HCT116 (cell line): Measurements from ENCODE around the gene MTIF3. TPM values are rescaled to one million over a fixed set of nuclear protein-coding genes. Genes with fewer than 3 reads are reported as not detected.

ENCODE experiments used
- ATAC-seq: fragments of 200-7000 bp; cut with Tn5 transposase; 2 replicates; pipeline ENCODE4 v1.9.1; 2020; ENCODE audit warnings: mild to moderate bottlenecking, moderate library complexity
- BruUV-seq: library from RNA; stranded (reverse); fragments of 400-500 nt; replicated peaks from 2 replicates; lab custom pipeline; 2021; lab: Mats Ljungman, UMichigan
- CTCF ChIA-PET: fragments of 300-600 bp; sonication (Branson Sonifier 250); formaldehyde crosslinking; loops from one replicate; lab custom pipeline; 2021; ENCODE audit warnings: antibody characterized with exemption; lab: Charles Lee
- POLR2A ChIA-PET: fragments of 300-600, 350-600 bp; sonication (Branson Sonifier 250); formaldehyde crosslinking; loops from one replicate; lab custom pipeline; 2021; ENCODE audit warnings: antibody characterized with exemption; lab: Charles Lee
- RAD21 ChIA-PET, 2 experiments: fragments of 300-600 bp; sonication (Branson Sonifier 250); formaldehyde crosslinking; loops; one replicate each; lab custom pipeline; 2023; ENCODE audit warnings: low total read pairs in 2 of 2; ENCODE audit not compliant: uncharacterized antibody in 2 of 2, unreplicated experiment in 2 of 2, low non-redundant PET in 1 of 2; lab: Charles Lee
- DNase-seq: peaks from one replicate; pipeline ENCODE4 v3.0.0-alpha.2; 2010; ENCODE audit warnings: low read depth, low spot score
- H2AFZ ChIP-seq: fragments of 200-600 bp; shearing (Covaris generic), sonication (generic); 2 replicates; pipeline ENCODE4 v1.6.1; 2017; ENCODE audit warnings: low read depth, mixed run types, mixed read lengths, antibody characterized with exemption, low read length; ENCODE audit not compliant: poor library complexity, severe bottlenecking
- H3K27ac ChIP-seq: 2 replicates; pipeline ENCODE4 v1.5.1; 2012; ENCODE audit warnings: low read depth, low read length
- H3K27me3 ChIP-seq: fragments of 200-600 bp; sonication (generic); 2 replicates; pipeline ENCODE4 v1.6.1; 2016; ENCODE audit warnings: mixed run types, low read length, mixed read lengths; ENCODE audit not compliant: insufficient read depth
- H3K36me3 ChIP-seq, 2 experiments: fragments of 200-500 bp in 1 of 2; fragments of 200-600 bp in 1 of 2; sonication (Bioruptor generic) in 1 of 2; sonication (generic) in 1 of 2; 2 replicates each; pipeline versions ENCODE4 v1.5.1 to v1.6.1; 2014 to 2016; ENCODE audit warnings: low read length in 2 of 2, inconsistent platforms in 1 of 2, mixed read lengths in 1 of 2, mixed run types in 1 of 2; ENCODE audit not compliant: insufficient read depth in 2 of 2, control insufficient read depth in 1 of 2
- H3K4me1 ChIP-seq, 2 experiments: fragments of 200-600 bp in 1 of 2; sonication (generic) in 1 of 2; 2 replicates each; pipeline versions ENCODE4 v1.5.1 to v1.6.1; 2012 to 2017; ENCODE audit warnings: low read length in 2 of 2, inconsistent platforms in 1 of 2, mild to moderate bottlenecking in 1 of 2, mixed read lengths in 1 of 2, mixed run types in 1 of 2, moderate library complexity in 1 of 2; ENCODE audit not compliant: insufficient read depth in 2 of 2, control insufficient read depth in 1 of 2
- H3K4me2 ChIP-seq: fragments of 200-600 bp; sonication (generic); 2 replicates; pipeline ENCODE4 v1.6.1; 2017; ENCODE audit warnings: mixed run types, low read length, mixed read lengths
- H3K4me3 ChIP-seq, 2 experiments: fragments of 200-600 bp in 1 of 2; sonication (generic) in 1 of 2; replicated peaks in 1 of 2; 2 replicates each; pipeline ENCODE4 v1.5.1; 2011 to 2016; ENCODE audit warnings: low read length in 2 of 2, control low read depth in 1 of 2, low read depth in 1 of 2, mild to moderate bottlenecking in 1 of 2, mixed read lengths in 1 of 2, mixed run types in 1 of 2
- H3K79me2 ChIP-seq: fragments of 200-600 bp; sonication (generic); 2 replicates; pipeline ENCODE4 v1.6.1; 2017; ENCODE audit warnings: mild to moderate bottlenecking, mixed run types, low read length, moderate library complexity, mixed read lengths; ENCODE audit not compliant: insufficient read depth
- H3K9ac ChIP-seq: fragments of 200-600 bp; sonication (generic); 2 replicates; pipeline ENCODE4 v1.6.1; 2016; ENCODE audit warnings: low read length, mixed read lengths
- H3K9me2 ChIP-seq: fragments of 200-600 bp; sonication (generic), shearing (Covaris generic); 2 replicates; pipeline ENCODE4 v1.6.1; 2017; ENCODE audit warnings: mixed run types, mild to moderate bottlenecking, moderate library complexity; ENCODE audit not compliant: insufficient read depth
- H3K9me3 ChIP-seq, 2 experiments: fragments of 200-500 bp in 1 of 2; fragments of 200-600 bp in 1 of 2; sonication (Bioruptor generic) in 1 of 2; sonication (generic) in 1 of 2; 2 replicates each; pipeline ENCODE4 v1.6.1; 2014 to 2017; ENCODE audit warnings: low read length in 2 of 2, mixed read lengths in 2 of 2, inconsistent platforms in 1 of 2, low read depth in 1 of 2, mild to moderate bottlenecking in 1 of 2, mixed run types in 1 of 2, moderate library complexity in 1 of 2; ENCODE audit not compliant: control insufficient read depth in 1 of 2, insufficient read depth in 1 of 2
- H4K20me1 ChIP-seq: fragments of 200-600 bp; sonication (generic), shearing (Covaris generic); 2 replicates; pipeline ENCODE4 v1.6.1; 2017; ENCODE audit warnings: mixed run types, mild to moderate bottlenecking, moderate library complexity; ENCODE audit not compliant: insufficient read depth
- CEBPB ChIP-seq: IDR thresholded peaks from 2 replicates; pipeline ENCODE4 v1.6.1; 2012; ENCODE audit warnings: low read depth
- ELF1 ChIP-seq: IDR thresholded peaks from 2 replicates; pipeline ENCODE4 v1.6.1; 2012; ENCODE audit warnings: low read depth, borderline replicate concordance
- EZH2 ChIP-seq: fragments of 200-600 bp; sonication (generic); IDR thresholded peaks from 2 replicates; pipeline ENCODE4 v1.6.1; 2017; ENCODE audit warnings: antibody characterized with exemption, mixed run types
- EZH2phosphoT487 ChIP-seq: fragments of 200-600 bp; IDR thresholded peaks from 2 replicates; pipeline ENCODE4 v1.6.1; 2018; ENCODE audit warnings: antibody characterized with exemption, borderline replicate concordance
- JUND ChIP-seq: IDR thresholded peaks from 2 replicates; pipeline ENCODE4 v1.6.1; 2012
- POLR2A ChIP-seq: IDR thresholded peaks from 2 replicates; pipeline ENCODE4 v1.7.0; 2011; ENCODE audit warnings: borderline replicate concordance; ENCODE audit not compliant: insufficient read depth, insufficient read length; ENCODE audit errors: extremely low read depth
- POLR2AphosphoS5 ChIP-seq: IDR thresholded peaks from 2 replicates; pipeline ENCODE4 v1.6.1; 2011; ENCODE audit warnings: mild to moderate bottlenecking, low read depth, low read length, moderate library complexity
- RAD21 ChIP-seq: IDR thresholded peaks from 2 replicates; pipeline ENCODE4 v1.6.1; 2012; ENCODE audit warnings: low read depth, mild to moderate bottlenecking
- SIN3A ChIP-seq: IDR thresholded peaks from 2 replicates; pipeline ENCODE4 v1.6.1; 2012; ENCODE audit warnings: low read depth
- SP1 ChIP-seq: IDR thresholded peaks from 2 replicates; pipeline ENCODE4 v1.6.1; 2012; ENCODE audit warnings: low read depth
- SRF ChIP-seq: IDR thresholded peaks from 2 replicates; pipeline ENCODE4 v1.6.1; 2012; ENCODE audit warnings: low read depth
- TCF7L2 ChIP-seq: IDR thresholded peaks from 2 replicates; pipeline ENCODE4 v1.7.0; 2011; ENCODE audit warnings: borderline replicate concordance, inconsistent platforms; ENCODE audit not compliant: insufficient read depth, insufficient read length; ENCODE audit errors: extremely low read depth
- YY1 ChIP-seq: IDR thresholded peaks from 2 replicates; pipeline ENCODE4 v1.6.1; 2011; ENCODE audit warnings: low read length, low read depth, moderate library complexity, mild to moderate bottlenecking; ENCODE audit not compliant: insufficient replicate concordance; ENCODE audit errors: extremely low read depth
- ZFX ChIP-seq: fragments of 450-650 bp; IDR thresholded peaks from 2 replicates; pipeline ENCODE4 v1.6.1; 2017
- ZNF274 ChIP-seq: fragments of 200-500 bp; sonication (Bioruptor generic); IDR thresholded peaks from 2 replicates; pipeline ENCODE4 v1.6.1; 2014; ENCODE audit warnings: mild to moderate bottlenecking, low read depth, low read length, inconsistent platforms
- intact Hi-C: fragments of 100-400 bp; cut with micrococcal nuclease; formaldehyde crosslinking; loops from 2 replicates; pipeline ENCODE4 v1.10.0; 2022
- total RNA-seq: library from RNA; stranded (reverse); gene quantifications from one replicate; pipeline ENCODE4 v1.2.1, GENCODE V29; 2021; ENCODE audit not compliant: unreplicated experiment
- TF ChIP-seq, protein P1 (sequence below): IDR thresholded peaks from 2 replicates; pipeline ENCODE4 v1.6.1; 2012
- TF ChIP-seq, protein P2 (sequence below): IDR thresholded peaks from 2 replicates; pipeline ENCODE4 v1.6.1; 2012; ENCODE audit warnings: low read depth
- TF ChIP-seq, protein P3 (sequence below): IDR thresholded peaks from 2 replicates; pipeline ENCODE4 v1.6.1; 2011; ENCODE audit warnings: mild to moderate bottlenecking, low read length, moderate library complexity; ENCODE audit not compliant: insufficient replicate concordance; ENCODE audit errors: extremely low read depth
- TF ChIP-seq, protein P4 (sequence below): IDR thresholded peaks from 2 replicates; pipeline ENCODE4 v1.6.1; 2012

MTIF3 gene
- total RNA-seq, 1 experiment from 2014 or later = 27.8 TPM

DNA sequence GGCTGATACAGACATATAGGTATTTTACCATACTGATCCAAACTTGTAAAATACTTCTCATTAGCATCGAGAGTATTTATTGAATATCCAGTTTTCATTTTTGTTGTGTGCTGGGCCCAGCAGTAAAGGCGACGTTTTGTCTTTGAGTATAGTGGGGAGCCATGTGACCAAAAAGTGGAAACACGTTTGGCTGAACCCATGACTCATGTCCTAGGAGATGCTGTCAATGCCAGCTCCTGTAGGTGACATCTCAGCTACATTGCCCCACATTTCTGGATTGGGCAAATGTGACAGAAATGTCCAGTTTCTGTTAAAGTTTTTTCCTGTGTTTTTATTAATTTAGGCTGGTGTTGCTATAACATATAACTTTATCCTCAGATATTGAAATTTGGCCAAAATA lies 52.0 kb downstream of the MTIF3 start:
- POLR2A ChIA-PET = no interaction called here
- CTCF ChIA-PET = no interaction called here
- H3K9me2 ChIP-seq = no peaks in the 10 kb centered on the region
- H3K27me3 ChIP-seq = no peaks in the 10 kb centered on the region
- H2AFZ ChIP-seq = no peak overlapping the region
- no peak for ATAC-seq
- RAD21 ChIA-PET = interaction anchor here in 1 of 2 experiments (0.7 kb wide), 1 partner anchor 37 kb away, joined by 3 read pairs; no protein-coding TSS in a partner anchor
- no TSS peak for BruUV-seq
- no peak overlapping the region for H3K4me2 ChIP-seq
- no peaks in the 10 kb centered on the region for H4K20me1 ChIP-seq
- no peaks in the 10 kb centered on the region for H3K4me1 ChIP-seq
- no peaks in the 10 kb centered on the region for H3K79me2 ChIP-seq
- DNase-seq = no peak
- intact Hi-C loops = loop anchor here (10.0 kb wide), 1 partner anchor 226 kb away; the partner anchor contains the start of genes LNX2 and POLR1D
- H3K9me3 ChIP-seq = no peaks in the 10 kb centered on the region
- no peak overlapping the region for H3K4me3 ChIP-seq
- H3K27ac ChIP-seq = no peak overlapping the region
- H3K36me3 ChIP-seq = no peaks in the 10 kb centered on the region
- no peak overlapping the region for H3K9ac ChIP-seq
- no peak for TF ChIP-seq ELF1
- no peak for TF ChIP-seq SRF
- TF ChIP-seq, protein P1, sequence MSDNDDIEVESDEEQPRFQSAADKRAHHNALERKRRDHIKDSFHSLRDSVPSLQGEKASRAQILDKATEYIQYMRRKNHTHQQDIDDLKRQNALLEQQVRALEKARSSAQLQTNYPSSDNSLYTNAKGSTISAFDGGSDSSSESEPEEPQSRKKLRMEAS = no peak
- no peak for TF ChIP-seq RAD21
- no peak for TF ChIP-seq ZFX
- TF ChIP-seq CEBPB = no peak
- no peak for TF ChIP-seq SP1
- no peak for TF ChIP-seq TCF7L2
- TF ChIP-seq, protein P2, sequence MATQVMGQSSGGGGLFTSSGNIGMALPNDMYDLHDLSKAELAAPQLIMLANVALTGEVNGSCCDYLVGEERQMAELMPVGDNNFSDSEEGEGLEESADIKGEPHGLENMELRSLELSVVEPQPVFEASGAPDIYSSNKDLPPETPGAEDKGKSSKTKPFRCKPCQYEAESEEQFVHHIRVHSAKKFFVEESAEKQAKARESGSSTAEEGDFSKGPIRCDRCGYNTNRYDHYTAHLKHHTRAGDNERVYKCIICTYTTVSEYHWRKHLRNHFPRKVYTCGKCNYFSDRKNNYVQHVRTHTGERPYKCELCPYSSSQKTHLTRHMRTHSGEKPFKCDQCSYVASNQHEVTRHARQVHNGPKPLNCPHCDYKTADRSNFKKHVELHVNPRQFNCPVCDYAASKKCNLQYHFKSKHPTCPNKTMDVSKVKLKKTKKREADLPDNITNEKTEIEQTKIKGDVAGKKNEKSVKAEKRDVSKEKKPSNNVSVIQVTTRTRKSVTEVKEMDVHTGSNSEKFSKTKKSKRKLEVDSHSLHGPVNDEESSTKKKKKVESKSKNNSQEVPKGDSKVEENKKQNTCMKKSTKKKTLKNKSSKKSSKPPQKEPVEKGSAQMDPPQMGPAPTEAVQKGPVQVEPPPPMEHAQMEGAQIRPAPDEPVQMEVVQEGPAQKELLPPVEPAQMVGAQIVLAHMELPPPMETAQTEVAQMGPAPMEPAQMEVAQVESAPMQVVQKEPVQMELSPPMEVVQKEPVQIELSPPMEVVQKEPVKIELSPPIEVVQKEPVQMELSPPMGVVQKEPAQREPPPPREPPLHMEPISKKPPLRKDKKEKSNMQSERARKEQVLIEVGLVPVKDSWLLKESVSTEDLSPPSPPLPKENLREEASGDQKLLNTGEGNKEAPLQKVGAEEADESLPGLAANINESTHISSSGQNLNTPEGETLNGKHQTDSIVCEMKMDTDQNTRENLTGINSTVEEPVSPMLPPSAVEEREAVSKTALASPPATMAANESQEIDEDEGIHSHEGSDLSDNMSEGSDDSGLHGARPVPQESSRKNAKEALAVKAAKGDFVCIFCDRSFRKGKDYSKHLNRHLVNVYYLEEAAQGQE = no peak
- no peak for TF ChIP-seq POLR2AphosphoS5
- TF ChIP-seq, protein P3, sequence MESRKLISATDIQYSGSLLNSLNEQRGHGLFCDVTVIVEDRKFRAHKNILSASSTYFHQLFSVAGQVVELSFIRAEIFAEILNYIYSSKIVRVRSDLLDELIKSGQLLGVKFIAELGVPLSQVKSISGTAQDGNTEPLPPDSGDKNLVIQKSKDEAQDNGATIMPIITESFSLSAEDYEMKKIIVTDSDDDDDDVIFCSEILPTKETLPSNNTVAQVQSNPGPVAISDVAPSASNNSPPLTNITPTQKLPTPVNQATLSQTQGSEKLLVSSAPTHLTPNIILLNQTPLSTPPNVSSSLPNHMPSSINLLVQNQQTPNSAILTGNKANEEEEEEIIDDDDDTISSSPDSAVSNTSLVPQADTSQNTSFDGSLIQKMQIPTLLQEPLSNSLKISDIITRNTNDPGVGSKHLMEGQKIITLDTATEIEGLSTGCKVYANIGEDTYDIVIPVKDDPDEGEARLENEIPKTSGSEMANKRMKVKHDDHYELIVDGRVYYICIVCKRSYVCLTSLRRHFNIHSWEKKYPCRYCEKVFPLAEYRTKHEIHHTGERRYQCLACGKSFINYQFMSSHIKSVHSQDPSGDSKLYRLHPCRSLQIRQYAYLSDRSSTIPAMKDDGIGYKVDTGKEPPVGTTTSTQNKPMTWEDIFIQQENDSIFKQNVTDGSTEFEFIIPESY = no peak
- TF ChIP-seq EZH2 = no peak
- no peak for TF ChIP-seq EZH2phosphoT487
- TF ChIP-seq ZNF274 = no peak
- no peak for TF ChIP-seq YY1
- TF ChIP-seq JUND = no peak
- no peak for TF ChIP-seq SIN3A
- TF ChIP-seq, protein P4, sequence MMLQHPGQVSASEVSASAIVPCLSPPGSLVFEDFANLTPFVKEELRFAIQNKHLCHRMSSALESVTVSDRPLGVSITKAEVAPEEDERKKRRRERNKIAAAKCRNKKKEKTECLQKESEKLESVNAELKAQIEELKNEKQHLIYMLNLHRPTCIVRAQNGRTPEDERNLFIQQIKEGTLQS = no peak
- no peak for TF ChIP-seq POLR2A
